IMR-90 (cell line): ENCODE measurements around the gene CDH13. TPM values are rescaled to one million over a fixed set of nuclear protein-coding genes. Genes with fewer than 3 reads are reported as not detected.

Experiments used
- ATAC-seq: fragments of 200-7000 bp; cut with Tn5 transposase; 2 replicates; pipeline ENCODE4 v1.9.1; 2020; ENCODE audit warnings: low read depth, mild to moderate bottlenecking, moderate library complexity
- BruUV-seq: library from RNA; stranded (reverse); fragments of 400-500 nt; replicated peaks from 2 replicates; lab custom pipeline; 2021; lab: Mats Ljungman, UMichigan
- CTCF ChIA-PET: fragments of 300-600 bp; formaldehyde crosslinking; extraction: SDS; loops from one replicate; lab custom pipeline; 2021; ENCODE audit warnings: antibody characterized with exemption; lab: Yijun Ruan, JAX
- POLR2A ChIA-PET: fragments of 300-600 bp; sonication (Branson Sonifier 250); formaldehyde crosslinking; loops from one replicate; lab custom pipeline; 2022; ENCODE audit warnings: antibody characterized with exemption; ENCODE audit not compliant: unreplicated experiment; lab: Charles Lee
- DNase-seq: peaks from one replicate; pipeline ENCODE4 v3.0.0; 2013
- H2AFZ ChIP-seq: replicated peaks from 2 replicates; pipeline ENCODE3; 2013; ENCODE audit warnings: low read length, mild to moderate bottlenecking; ENCODE audit not compliant: poor library complexity
- H2AK5ac ChIP-seq: 2 replicates; pipeline ENCODE4 v1.6.1; 2013; ENCODE audit warnings: low read depth, low read length, inconsistent platforms
- H2AK9ac ChIP-seq: replicated peaks from 2 replicates; pipeline ENCODE3; 2013; ENCODE audit warnings: mild to moderate bottlenecking, low read depth, low read length, moderate library complexity; ENCODE audit not compliant: poor library complexity
- H2BK120ac ChIP-seq: 2 replicates; pipeline ENCODE4 v1.6.1; 2013; ENCODE audit warnings: low read depth, low read length, inconsistent platforms
- H2BK15ac ChIP-seq: 3 replicates; pipeline ENCODE4 v1.6.1; 2013; ENCODE audit warnings: low read depth, low read length, inconsistent platforms
- H2BK20ac ChIP-seq: 2 replicates; pipeline ENCODE4 v1.6.1; 2013; ENCODE audit warnings: low read depth, mild to moderate bottlenecking, inconsistent platforms, low read length, moderate library complexity
- H2BK5ac ChIP-seq: 2 replicates; pipeline ENCODE4 v1.6.1; 2013; ENCODE audit warnings: mild to moderate bottlenecking, low read depth, low read length, inconsistent platforms; ENCODE audit not compliant: poor library complexity, severe bottlenecking
- H3K14ac ChIP-seq: replicated peaks from 2 replicates; pipeline ENCODE4 v1.6.1; 2013; ENCODE audit warnings: low read depth, low read length, inconsistent platforms
- H3K18ac ChIP-seq: 2 replicates; pipeline ENCODE4 v1.6.1; 2013; ENCODE audit warnings: low read depth, low read length, control low read depth
- H3K23ac ChIP-seq: 2 replicates; pipeline ENCODE4 v1.6.1; 2013; ENCODE audit warnings: low read depth, low read length, inconsistent platforms
- H3K27ac ChIP-seq: 2 replicates; pipeline ENCODE4 v1.5.1; 2013; ENCODE audit warnings: mild to moderate bottlenecking, control low read depth, low read length; ENCODE audit not compliant: insufficient read depth
- H3K27me3 ChIP-seq: 2 replicates; pipeline ENCODE4 v1.6.1; 2013; ENCODE audit warnings: low read length; ENCODE audit not compliant: control insufficient read depth, insufficient read depth
- H3K36me3 ChIP-seq: 2 replicates; pipeline ENCODE4 v1.6.1; 2013; ENCODE audit warnings: low read length, mixed read lengths; ENCODE audit not compliant: control insufficient read depth, insufficient read depth
- H3K4ac ChIP-seq: 2 replicates; pipeline ENCODE4 v1.6.1; 2013; ENCODE audit warnings: low read depth, low read length, inconsistent platforms
- H3K4me1 ChIP-seq: 2 replicates; pipeline ENCODE4 v1.6.1; 2013; ENCODE audit warnings: low read length, mixed read lengths; ENCODE audit not compliant: control insufficient read depth, insufficient read depth
- H3K4me2 ChIP-seq: 2 replicates; pipeline ENCODE4 v1.6.1; 2013; ENCODE audit warnings: low read depth, mild to moderate bottlenecking, control low read depth, low read length, moderate library complexity
- H3K4me3 ChIP-seq: 2 replicates; pipeline ENCODE4 v1.5.1; 2013; ENCODE audit warnings: low read depth, mild to moderate bottlenecking, control low read depth, low read length, moderate library complexity; ENCODE audit not compliant: insufficient read depth
- H3K56ac ChIP-seq: 2 replicates; pipeline ENCODE4 v1.6.1; 2013; ENCODE audit warnings: low read length, inconsistent platforms; ENCODE audit not compliant: insufficient read depth; ENCODE audit errors: extremely low read depth
- H3K79me1 ChIP-seq, 2 experiments: 2 replicates each; pipeline ENCODE4 v1.6.1; 2013; ENCODE audit warnings: low read length in 2 of 2, inconsistent platforms in 1 of 2, low read depth in 1 of 2
- H3K9ac ChIP-seq: 2 replicates; pipeline ENCODE4 v1.6.1; 2013; ENCODE audit warnings: low read depth, low read length, control low read depth
- H3K9me1 ChIP-seq: 2 replicates; pipeline ENCODE4 v1.6.1; 2013; ENCODE audit warnings: low read length, inconsistent platforms; ENCODE audit not compliant: insufficient read depth
- H3K9me3 ChIP-seq: 2 replicates; pipeline ENCODE4 v1.6.1; 2013; ENCODE audit warnings: low read length; ENCODE audit not compliant: control insufficient read depth, insufficient read depth
- H4K20me1 ChIP-seq: 2 replicates; pipeline ENCODE4 v1.6.1; 2013; ENCODE audit warnings: low read length, inconsistent platforms; ENCODE audit not compliant: insufficient read depth
- H4K5ac ChIP-seq: 2 replicates; pipeline ENCODE4 v1.6.1; 2013; ENCODE audit warnings: mild to moderate bottlenecking, low read depth, low read length, control low read depth
- H4K8ac ChIP-seq, 2 experiments: 2 replicates each; pipeline ENCODE4 v1.6.1; 2013; ENCODE audit warnings: low read depth in 2 of 2, low read length in 2 of 2, control low read depth in 1 of 2, inconsistent platforms in 1 of 2
- H4K91ac ChIP-seq: 2 replicates; pipeline ENCODE4 v1.6.1; 2013; ENCODE audit warnings: low read depth, low read length, inconsistent platforms; ENCODE audit not compliant: insufficient read depth
- CEBPB ChIP-seq: IDR thresholded peaks from 2 replicates; pipeline ENCODE4 v1.6.1; 2012; ENCODE audit warnings: low read depth, low read length, improper control_type of control experiment
- CHD1 ChIP-seq: IDR thresholded peaks from 2 replicates; pipeline ENCODE4 v1.6.1; 2012; ENCODE audit warnings: low read depth, low read length, improper control_type of control experiment
- FOS ChIP-seq: fragments of 150-350 bp; IDR thresholded peaks from 2 replicates; pipeline ENCODE4 v1.6.1; 2016; ENCODE audit warnings: low read depth, low read length
- MAFK ChIP-seq: IDR thresholded peaks from 2 replicates; pipeline ENCODE4 v1.6.1; 2012; ENCODE audit warnings: low read depth, low read length, improper control_type of control experiment
- MXI1 ChIP-seq: IDR thresholded peaks from 2 replicates; pipeline ENCODE4 v1.6.1; 2012; ENCODE audit warnings: low read depth, mild to moderate bottlenecking, low read length, moderate library complexity, borderline replicate concordance
- POLR2A ChIP-seq: IDR thresholded peaks from 2 replicates; pipeline ENCODE4 v1.6.1; 2012; ENCODE audit warnings: mild to moderate bottlenecking, low read depth, low read length
- RFX5 ChIP-seq: IDR thresholded peaks from 2 replicates; pipeline ENCODE4 v1.8.0; 2012; ENCODE audit warnings: low read depth, mild to moderate bottlenecking, low read length, moderate library complexity
- SMC3 ChIP-seq: fragments of 150-350 bp; IDR thresholded peaks from 2 replicates; pipeline ENCODE4 v1.6.1; 2016; ENCODE audit warnings: low read depth, mild to moderate bottlenecking, antibody characterized with exemption, low read length, moderate library complexity
- USF2 ChIP-seq: fragments of 150-350 bp; IDR thresholded peaks from 2 replicates; pipeline ENCODE4 v1.6.1; 2017; ENCODE audit warnings: mild to moderate bottlenecking, antibody characterized with exemption, low read length, low read depth
- WGBS, 2 experiments: methylation state at CpG; one replicate each; pipeline versions ENCODE4 v1.1.5 to v1.1.7; 2013; ENCODE audit warnings: missing lambda C conversion rate in 2 of 2; ENCODE audit not compliant: insufficient read length in 1 of 2; ENCODE audit errors: extremely low coverage in 2 of 2; 5-methylcytosine and 5-hydroxymethylcytosine counted together
- dilution Hi-C: fragments of 300-500 bp; cut with HindIII; formaldehyde crosslinking; loops from one replicate; pipeline ENCODE4 v1.14.3; 2018; ENCODE audit warnings: low sequenced_read_pairs; ENCODE audit not compliant: unreplicated experiment
- in situ Hi-C: fragments of 300-500 bp; cut with MboI; formaldehyde crosslinking; loops from 3 replicates; pipeline ENCODE4 v1.14.3; 2019; ENCODE audit warnings: low sequenced_read_pairs, inconsistent platforms, mixed read lengths
- intact Hi-C: fragments of 100-400 bp; cut with micrococcal nuclease; formaldehyde crosslinking; loops from 2 replicates; pipeline ENCODE4 v1.10.0; 2022
- polyA plus RNA-seq, 3 experiments: library from polyadenylated mRNA; depleted of rRNA; stranded (reverse); fragments of >200 nt; gene quantifications; 2 replicates each; pipeline ENCODE4 v1.2.3, GENCODE V29; 2012; ENCODE audit warnings: low replicate concordance in 1 of 3
- total RNA-seq: library from RNA; depleted of rRNA; stranded (reverse); fragments of >200 nt; gene quantifications from 2 replicates; pipeline ENCODE4 v1.2.3, GENCODE V29; 2012
- TF ChIP-seq, protein P1 (sequence below): fragments of 150-350 bp; IDR thresholded peaks from 2 replicates; pipeline ENCODE4 v1.6.1; 2016; ENCODE audit warnings: low read depth, mild to moderate bottlenecking, low read length, moderate library complexity, borderline replicate concordance

The CDH13 gene
- total and polyA plus RNA-seq, 2 of the 4 experiments (the other 2 are of a cell fraction): 61.6 to 74.7 TPM

GRCh38 chr16:83130039-83130438 lies 503.3 kb downstream of the CDH13 start:
- Histone ChIP-seq H2BK15ac (no peak overlapping the region), H3K4me3 (no peak overlapping the region), H4K20me1 (no peaks in the 10 kb centered on the region), H3K14ac (no peak overlapping the region), H3K27ac (no peak overlapping the region), H3K27me3 (no peaks in the 10 kb centered on the region), H3K4me2 (no peak overlapping the region), H2AK9ac (no peak overlapping the region), H3K56ac (no peak overlapping the region), H3K4ac (no peak overlapping the region), H4K5ac (no peak overlapping the region), H3K23ac (no peak overlapping the region), H3K36me3 (no peaks in the 10 kb centered on the region; the same call in 1 of the 2 replicates), H3K9me3 (peaks cover 5% of the 10 kb centered on the region), H3K9ac (no peak overlapping the region), H3K18ac (no peak overlapping the region), H2AFZ (no peak overlapping the region), H3K9me1 (no peaks in the 10 kb centered on the region), H3K79me1 (no peaks in the 10 kb centered on the region), H2AK5ac (no peak overlapping the region), H2BK120ac (no peak overlapping the region), H2BK20ac (no peak overlapping the region), H3K4me1 (no peaks in the 10 kb centered on the region), H2BK5ac (no peak overlapping the region), H4K91ac (no peak overlapping the region), H4K8ac (no peak overlapping the region)
- ChIA-PET POLR2A (no interaction called here), CTCF (no interaction called here)
- no TSS peak for BruUV-seq
- intact Hi-C loops: loop anchor here (10.0 kb wide), 2 partner anchors 225 to 495 kb away; no protein-coding TSS in a partner anchor
- no CpG with 5 or more reads among the region's 3 CpGs for WGBS, 2 experiments
- no peak for DNase-seq
- TF ChIP-seq CHD1: no peak
- TF ChIP-seq, protein P1, sequence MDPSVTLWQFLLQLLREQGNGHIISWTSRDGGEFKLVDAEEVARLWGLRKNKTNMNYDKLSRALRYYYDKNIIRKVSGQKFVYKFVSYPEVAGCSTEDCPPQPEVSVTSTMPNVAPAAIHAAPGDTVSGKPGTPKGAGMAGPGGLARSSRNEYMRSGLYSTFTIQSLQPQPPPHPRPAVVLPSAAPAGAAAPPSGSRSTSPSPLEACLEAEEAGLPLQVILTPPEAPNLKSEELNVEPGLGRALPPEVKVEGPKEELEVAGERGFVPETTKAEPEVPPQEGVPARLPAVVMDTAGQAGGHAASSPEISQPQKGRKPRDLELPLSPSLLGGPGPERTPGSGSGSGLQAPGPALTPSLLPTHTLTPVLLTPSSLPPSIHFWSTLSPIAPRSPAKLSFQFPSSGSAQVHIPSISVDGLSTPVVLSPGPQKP: no peak
- TF ChIP-seq USF2: no peak
- TF ChIP-seq RFX5: no peak
- TF ChIP-seq CEBPB: no peak
- TF ChIP-seq MXI1: no peak
- TF ChIP-seq MAFK: no peak
- no peak for TF ChIP-seq POLR2A
- TF ChIP-seq FOS: no peak
- TF ChIP-seq SMC3: no peak
- dilution Hi-C loops: no loop called here
- in situ Hi-C loops: no loop called here
- ATAC-seq: no peak
